GM20000 (cell line): ENCODE measurements around the gene CCL16.

ENCODE experiments used
- DNase-seq: peaks from one replicate; pipeline ENCODE4 v3.0.0; 2012; ENCODE audit warnings: low spot score
- TF ChIP-seq, protein P1 (sequence below): IDR thresholded peaks from 2 replicates; pipeline ENCODE4 v1.5.1; 2012; ENCODE audit warnings: mild to moderate bottlenecking, control low read depth; ENCODE audit errors: extremely low read depth, missing control alignments

CCL16 gene

DNA sequence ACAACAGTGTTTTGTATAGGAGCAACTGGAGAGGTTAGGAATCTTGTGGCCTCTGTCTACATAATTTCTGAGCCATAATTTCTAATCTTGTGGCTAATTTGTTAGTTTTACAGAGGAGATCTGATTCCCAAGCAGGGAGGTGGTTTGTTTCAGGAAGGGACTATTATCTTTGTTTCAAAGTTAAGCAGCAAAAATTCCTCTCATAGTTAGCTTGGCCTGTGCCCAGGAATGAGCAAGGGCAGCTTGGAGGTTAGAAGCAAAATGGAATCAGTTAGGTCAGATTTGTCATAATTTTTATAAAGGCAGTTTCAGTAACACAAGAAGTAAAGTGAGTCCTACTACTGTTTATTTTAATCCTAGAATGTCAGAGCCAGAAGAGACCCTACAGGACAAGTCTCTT is 48.7 kb downstream of the CCL16 start:
- DNase-seq: no peak

DNA sequence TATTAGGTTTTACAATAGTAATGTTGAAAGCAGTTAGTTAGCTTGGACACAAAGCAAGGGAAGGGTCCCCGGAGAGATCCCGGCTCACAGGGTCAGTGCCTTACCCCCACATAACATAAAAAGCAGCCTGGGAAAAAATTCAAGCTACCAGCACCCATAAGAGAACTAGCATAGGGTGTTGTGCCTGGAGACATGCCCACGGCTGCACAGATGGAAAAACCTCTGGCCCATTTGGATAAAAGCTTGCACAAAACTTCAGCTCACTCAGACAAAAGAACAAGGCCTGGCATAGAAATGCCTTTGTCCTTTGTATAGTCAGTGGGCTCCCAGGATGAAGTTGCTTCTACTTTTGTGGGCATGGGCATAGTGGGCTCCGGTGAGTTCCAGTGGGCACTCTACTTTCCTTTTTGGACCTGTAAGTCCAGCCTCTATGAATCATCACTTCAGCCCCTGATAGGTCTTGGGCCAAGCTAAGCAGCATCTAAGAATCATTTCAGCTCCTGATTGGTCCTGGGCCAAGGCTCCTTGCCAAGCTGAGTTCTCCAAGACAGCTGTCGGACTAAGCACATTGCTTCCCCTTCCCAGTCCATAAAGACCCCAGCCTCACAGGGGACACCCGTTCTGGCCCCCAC is 49.4 kb downstream of the CCL16 start:
- no peak for DNase-seq
- TF ChIP-seq, protein P1, sequence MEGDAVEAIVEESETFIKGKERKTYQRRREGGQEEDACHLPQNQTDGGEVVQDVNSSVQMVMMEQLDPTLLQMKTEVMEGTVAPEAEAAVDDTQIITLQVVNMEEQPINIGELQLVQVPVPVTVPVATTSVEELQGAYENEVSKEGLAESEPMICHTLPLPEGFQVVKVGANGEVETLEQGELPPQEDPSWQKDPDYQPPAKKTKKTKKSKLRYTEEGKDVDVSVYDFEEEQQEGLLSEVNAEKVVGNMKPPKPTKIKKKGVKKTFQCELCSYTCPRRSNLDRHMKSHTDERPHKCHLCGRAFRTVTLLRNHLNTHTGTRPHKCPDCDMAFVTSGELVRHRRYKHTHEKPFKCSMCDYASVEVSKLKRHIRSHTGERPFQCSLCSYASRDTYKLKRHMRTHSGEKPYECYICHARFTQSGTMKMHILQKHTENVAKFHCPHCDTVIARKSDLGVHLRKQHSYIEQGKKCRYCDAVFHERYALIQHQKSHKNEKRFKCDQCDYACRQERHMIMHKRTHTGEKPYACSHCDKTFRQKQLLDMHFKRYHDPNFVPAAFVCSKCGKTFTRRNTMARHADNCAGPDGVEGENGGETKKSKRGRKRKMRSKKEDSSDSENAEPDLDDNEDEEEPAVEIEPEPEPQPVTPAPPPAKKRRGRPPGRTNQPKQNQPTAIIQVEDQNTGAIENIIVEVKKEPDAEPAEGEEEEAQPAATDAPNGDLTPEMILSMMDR: no peak

More for the DNA sequence above, 48.7 kb downstream of the CCL16 start:
- TF ChIP-seq, protein P1: no peak

DNA sequence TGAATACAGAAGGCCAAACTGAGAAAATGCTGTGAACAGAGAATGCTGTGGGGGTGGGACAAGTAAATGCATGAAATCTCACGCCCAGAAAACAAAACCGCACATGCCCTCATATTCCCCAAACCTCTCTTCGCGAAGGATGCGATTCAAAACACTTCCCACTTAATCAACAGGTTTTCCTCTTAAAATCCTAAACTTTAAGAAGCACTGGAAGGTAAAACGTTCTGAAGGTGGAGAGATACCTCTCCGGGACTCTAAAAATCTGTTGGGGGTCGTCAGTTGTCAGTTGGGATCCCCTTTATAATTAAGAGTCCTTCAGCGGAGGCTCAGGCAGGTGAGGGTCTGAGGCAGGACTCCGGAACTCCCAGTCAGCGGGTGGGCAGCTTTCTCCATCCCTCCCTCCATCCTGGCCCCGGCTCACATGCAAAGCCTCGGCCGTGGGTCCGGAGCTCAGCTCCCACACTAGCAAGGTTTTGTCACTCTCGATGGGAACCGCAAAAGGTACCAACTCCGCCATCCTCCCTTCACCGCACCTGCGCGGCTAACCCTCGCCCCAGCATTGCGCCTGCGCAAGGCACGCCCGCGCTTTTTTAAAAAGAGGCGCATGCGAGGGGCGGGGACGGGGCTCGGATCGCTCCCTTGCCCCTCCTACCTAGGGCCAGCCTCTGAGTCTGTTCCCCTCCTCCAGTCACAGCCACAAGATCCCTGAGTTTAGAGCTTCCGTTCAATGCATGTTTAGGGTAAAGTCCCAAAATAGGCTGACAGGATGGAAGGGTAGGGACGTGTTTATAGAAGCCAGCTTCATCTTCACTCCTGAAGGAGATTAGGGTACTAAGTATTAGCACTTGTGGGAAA is 50.9 kb downstream of the CCL16 start, which contains the start of gene RDM1:
Gene RDM1 (minus strand): TSS at position 563 of the 855 bp plus-strand sequence. CDS start 46 bp downstream, at position 517.
- peak; percentile 90 for DNase-seq
- TF ChIP-seq, protein P1: no peak

DNA sequence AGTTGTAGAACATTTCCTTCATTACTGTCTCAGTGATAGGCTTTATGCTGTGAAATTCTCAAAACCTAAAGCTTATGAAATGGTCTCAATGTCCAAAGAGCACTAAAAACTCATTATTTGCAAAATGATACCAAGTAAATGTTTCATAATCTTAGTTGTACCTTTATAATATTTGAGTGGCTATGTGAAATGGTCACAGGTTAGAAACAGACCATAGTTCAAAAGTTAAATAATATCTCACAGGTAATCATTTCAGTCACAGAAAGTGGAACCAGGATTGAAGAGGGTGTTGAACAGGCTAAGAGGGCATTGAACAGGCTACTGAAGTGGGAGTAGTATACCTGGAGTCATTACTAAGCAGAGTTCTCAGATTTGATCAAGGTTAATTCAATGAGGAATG is 53.6 kb downstream of the CCL16 start:
- TF ChIP-seq, protein P1: no peak
- DNase-seq: no peak
